T1000 (cell line): ENCODE results near the gene CDH4.

Experiments
- DNase-seq: peaks from one replicate; lab custom pipeline; 2025; ENCODE audit warnings: mixed read lengths; lab: John Stamatoyannopoulos, UW

Gene CDH4

DNA sequence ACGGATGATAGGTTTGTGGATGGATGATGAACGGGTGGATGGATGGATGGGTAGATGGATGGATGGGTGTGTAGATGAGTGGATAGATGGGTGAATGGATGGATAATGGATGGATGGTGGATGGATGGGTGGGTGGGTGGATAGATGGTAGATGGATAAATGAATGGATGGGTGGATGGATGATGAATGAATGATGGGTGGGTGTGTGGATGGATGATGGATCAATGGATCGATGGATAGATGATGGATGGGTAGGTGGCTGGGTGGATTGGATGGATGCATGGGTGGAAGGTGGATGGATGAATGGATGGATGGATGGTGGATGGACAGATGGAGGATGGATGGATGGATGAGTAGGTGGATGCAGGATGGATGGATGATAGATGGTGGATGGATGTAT is 419.5 kb downstream of the CDH4 start:
- DNase-seq: no peak

DNA sequence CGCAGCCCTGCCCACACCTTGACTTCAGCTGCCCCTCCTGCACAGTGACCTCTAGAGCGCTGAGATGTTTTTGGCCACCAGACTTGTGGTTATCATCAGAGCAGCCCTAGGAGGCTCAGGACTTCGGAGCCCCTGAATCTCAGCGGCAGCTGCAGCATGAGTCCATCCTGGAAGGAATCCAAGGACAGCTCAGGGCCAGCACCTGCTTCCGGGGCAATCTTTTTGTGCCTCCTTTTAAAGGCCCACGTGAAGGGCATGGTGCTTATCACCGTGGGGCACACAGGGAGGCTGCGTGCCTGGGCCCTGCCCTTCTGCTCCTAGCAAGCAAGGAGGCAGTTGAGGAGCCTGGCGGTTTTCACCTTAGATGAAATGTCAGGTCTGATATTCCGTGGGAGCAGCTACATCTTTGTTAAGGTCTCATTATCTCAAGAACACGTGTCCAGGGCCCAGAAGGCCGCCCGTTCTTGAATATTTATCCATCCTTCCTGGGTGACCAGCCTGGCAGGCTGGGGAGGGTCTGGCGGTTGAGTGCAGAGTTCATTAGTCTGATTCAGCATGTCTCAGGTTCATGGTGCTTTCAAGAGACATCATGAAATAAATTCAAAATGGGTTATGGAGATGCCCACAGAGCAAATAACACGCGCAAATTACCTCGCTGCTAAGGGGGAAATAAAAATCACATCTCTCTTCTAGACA is 421.2 kb downstream of the CDH4 start:
- DNase-seq: no peak

DNA sequence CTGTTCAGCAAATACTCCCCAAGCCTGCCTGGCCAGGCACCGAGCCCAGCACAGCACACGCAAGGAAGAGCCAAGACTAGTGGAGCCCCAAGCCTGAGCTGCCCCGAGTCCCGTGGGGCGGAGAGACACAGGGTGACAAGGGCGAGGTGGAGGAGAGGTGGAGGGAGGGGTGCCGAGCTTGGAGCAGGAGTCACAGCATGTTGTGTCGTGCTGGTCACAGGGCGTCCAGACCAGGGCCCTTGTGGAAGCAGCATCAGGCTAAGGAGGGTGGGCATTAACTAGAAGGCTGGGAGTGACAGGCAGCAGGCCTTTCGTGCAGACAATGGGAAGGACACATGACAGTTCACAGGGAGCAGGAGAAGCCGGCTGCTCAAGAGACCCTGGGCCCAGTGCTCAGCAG is 422.1 kb downstream of the CDH4 start:
- no peak for DNase-seq

DNA sequence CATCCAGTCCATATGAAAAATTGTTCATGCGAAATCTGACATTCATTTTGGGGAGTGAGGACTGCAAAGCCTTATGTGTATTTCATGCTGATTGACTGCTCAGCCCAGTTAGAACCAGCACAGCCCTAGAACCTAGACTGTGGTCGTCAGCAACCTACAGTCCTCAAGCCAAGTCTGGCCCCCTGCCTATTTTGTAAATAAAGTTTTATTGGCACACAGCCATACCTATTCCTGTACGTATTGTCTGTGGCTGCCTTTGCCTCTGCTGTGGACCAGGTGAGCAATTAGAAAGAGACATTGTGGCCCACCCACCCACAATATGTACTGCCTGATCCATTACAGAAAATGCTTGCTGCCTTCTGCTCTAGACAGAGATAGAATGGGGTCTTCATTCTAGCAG is 422.6 kb downstream of the CDH4 start:
- no peak for DNase-seq

DNA sequence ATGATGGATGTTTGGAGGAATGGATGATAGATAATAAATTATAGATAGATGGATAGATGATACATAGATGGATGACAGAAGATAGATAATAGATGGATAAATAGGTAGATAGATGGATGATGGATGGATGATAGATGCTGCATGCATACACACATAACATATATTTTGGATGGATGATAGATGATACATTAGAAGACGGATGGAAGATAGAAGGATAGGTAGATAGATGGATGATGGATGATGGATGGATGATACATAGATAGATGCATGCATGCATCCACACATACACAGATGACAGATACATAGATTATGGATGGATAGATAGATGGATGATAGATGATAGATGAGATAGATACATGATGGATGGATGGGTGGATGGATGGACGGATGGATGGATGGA is 425.9 kb downstream of the CDH4 start:
- no peak for DNase-seq

DNA sequence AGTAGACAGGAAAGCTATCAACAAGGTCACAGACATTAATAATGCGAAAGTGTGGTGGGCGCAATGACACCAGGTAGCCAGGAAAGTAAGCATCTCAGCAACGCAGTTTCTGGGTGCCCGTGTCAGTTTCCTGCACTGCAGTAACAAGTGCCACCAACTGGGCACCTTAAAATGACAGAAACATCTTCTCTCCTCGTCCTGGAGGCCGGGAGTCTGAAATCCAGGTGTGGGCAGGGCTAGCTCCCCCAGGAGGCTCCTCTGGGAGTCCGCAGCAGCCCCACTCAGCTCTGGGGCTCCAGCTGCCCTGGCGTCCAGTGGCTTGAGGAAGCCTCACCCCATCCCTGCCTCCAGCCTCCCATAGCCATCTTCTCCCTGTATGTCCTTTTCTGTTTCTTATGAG is 426.4 kb downstream of the CDH4 start:
- no peak for DNase-seq

DNA sequence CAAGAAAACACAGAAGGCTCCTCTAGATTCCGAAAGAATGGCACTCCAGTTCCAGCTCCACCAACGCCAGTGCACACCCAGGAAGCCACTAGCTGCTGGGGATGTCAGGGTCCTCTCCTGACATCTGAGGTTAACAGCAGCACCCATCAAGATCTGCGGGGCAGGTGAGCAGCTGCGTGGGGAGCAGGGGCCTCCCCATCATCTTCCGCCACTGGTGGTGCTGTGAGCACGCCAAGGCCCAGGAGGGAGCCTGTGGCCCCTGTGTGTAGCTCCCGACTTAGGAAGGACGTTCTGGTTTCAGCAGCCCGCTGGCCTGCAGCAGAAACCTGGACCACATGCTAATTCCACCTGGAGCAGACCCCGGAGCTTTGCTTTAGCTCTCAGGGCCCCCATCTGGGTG is 427.4 kb downstream of the CDH4 start:
- no peak for DNase-seq

DNA sequence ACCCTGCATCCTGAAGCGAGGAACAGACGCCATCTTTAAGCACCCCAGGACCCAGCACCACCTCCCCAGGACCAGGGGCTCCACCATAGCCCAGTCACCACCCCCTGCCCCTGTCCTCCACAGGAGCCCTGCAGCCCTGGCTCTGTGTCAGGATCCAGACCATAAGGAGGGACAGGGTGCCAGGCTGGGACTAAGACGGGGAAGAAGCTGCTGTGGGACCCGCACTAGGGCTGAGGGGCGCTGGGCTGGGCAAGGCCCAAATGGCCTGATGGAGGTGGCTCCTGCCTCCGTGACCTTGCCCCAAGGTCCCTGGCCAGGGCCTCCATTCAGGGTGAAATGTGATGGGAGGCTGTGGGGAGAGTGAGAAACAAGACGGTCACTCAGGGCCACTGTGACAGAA is 428.0 kb downstream of the CDH4 start:
- no peak for DNase-seq

DNA sequence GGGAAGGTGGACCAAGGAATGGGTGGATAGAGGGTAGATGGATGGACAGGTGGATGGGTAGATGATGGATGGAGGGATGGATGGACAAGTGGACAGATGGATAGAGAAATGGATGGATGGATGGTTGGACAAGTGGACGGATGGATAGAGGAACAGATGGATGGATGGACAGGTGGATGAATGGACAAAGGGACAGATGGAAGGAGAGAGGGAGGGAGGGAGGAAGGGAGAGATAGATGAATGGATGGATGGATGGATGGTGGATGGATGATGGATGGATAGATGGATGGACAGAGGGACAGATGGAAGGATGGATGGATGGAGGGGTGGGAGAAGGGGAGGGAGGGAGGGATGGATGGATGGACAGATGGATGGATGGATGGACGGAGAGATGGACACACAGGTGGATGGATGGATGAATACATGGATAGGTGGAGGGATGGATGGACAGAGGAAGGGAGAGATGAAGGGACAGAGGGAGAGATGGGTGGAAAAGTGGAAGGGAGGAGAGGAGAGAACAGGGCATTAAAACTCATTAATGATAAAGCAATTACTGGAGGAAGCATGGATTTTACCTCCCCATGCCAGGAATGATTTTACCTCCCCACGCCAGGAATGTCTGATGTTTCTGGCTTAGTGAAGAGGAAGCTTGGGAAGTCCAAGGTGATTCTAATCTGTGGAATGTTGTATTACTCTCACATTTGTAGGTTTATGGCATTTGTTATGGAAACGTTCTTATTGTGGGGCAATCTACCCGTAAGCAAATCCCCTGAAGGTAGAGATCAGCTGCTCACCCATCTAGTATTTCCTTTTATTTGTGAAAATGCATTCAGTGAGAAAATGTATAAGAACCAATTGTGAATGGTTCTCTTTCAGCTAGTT is 430.3 kb downstream of the CDH4 start:
- DNase-seq: no peak

DNA sequence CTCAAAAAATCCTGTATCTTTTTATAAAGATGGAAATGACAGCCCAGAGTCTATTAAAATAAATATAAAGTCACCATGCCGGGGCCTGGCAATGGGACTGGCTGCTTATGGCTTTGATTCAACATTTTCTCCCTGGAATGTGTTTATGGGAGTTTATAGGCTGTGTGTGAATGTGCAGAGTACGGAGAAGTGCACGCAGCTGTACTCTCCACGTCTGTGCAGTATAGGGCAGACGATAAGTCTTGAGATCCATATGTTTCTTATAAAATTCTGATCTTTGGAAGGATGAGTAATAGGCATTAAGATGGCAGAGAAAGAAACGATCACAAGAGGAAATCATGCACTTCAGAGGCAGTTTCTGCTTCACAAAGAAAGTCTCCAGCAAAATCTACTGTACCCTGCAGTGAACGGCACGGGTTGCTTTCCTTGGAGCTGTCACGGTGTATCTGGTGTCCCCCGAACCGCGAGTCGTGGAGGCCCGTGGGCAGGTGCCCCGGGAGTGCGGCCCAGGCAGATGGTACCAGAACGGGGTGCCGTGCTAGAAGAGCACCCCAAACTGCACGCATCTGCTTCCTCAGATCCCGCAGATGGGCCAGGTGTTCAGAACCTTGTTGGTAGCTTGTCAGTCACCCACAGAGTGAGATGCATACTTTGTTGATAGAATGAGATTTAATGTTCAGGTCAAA is 431.1 kb downstream of the CDH4 start:
- no peak for DNase-seq

DNA sequence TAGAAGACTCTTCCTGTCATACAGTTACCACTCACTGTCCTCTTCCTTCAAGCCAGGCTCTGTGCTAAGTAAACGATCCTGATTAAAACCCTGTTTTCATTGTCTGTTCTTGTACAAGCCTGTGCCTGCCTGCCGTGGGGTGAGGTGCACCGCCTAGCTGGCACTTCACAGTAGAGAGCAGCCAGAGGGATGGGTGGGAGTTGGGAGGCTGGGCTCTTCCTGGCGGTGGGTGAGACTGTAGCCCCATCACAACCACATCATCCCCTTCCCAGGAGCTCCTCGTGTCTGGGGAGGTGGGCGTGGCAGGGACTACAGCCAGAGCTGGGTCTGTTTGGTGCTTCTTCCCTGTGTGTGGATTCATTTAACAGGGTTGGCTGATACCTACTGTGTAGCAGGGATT is 431.7 kb downstream of the CDH4 start:
- no peak for DNase-seq

DNA sequence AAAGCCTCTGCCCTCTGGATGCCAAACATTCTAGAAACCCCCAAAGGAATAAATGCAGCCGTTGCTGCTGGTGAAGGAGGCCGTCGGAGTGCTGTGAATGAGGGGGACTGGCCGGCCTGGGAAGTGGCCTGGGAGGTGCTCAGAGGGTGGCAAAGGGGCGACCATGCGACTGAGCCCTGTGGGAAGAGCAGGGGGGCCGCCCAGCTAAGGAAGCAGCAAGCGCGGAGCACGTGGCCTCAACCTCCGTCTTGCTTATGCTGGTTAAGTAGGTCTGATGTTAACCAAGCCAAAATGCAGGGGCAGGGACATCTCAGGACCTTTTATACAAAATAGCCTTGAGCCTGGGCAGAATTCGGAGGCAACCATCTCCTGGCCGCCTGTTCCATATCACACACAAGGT is 432.1 kb downstream of the CDH4 start:
- DNase-seq: no peak

DNA sequence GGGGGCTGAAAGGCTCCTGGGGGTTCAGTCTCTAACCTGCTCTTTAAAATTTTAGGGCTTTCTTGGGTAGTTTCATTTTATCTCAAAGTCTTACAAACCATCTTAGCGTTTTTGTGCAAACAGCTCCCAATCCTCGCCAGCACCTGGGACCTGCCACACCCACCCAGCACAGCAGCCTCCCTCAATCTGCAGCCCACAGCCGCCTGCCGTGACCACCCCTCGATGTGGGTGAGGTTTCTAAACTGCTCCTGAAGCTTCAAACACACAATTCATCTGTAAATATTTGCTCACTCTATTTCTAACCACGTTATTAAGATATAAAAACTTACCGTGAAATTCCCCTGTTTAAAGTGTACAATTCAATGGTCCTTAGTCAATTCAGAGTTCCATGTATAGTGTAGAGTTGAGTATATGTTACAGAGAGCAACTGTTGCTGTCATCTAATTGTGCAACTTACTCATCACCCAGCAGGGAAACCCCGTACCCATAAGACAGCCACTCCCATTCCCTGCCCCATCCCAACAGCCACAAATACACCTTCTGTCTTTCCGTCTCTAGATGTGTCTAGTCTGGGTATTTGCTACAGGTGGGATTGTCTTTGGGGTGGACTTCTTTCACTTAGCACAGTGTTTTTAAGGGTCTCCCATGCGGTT is 432.6 kb downstream of the CDH4 start:
- no peak for DNase-seq

DNA sequence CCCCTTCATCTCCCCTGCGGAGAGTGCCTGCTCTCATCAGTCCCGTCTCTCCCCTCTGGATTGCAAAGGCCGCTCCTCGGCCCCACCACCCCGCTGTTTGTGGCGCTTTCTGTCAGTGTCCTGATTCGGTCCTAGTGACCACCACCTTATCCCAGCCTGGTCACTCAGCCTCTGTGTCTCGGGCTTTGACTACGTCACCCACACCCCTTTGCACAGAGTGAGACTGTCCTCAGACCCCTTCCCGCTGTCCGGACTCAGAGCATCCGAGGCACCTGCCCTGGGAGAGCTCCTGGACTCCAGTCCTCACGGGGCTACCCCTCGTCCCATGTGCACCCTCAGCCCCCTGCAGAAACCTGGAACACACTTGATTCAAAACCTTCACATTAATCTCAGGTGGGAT is 433.4 kb downstream of the CDH4 start:
- no peak for DNase-seq

DNA sequence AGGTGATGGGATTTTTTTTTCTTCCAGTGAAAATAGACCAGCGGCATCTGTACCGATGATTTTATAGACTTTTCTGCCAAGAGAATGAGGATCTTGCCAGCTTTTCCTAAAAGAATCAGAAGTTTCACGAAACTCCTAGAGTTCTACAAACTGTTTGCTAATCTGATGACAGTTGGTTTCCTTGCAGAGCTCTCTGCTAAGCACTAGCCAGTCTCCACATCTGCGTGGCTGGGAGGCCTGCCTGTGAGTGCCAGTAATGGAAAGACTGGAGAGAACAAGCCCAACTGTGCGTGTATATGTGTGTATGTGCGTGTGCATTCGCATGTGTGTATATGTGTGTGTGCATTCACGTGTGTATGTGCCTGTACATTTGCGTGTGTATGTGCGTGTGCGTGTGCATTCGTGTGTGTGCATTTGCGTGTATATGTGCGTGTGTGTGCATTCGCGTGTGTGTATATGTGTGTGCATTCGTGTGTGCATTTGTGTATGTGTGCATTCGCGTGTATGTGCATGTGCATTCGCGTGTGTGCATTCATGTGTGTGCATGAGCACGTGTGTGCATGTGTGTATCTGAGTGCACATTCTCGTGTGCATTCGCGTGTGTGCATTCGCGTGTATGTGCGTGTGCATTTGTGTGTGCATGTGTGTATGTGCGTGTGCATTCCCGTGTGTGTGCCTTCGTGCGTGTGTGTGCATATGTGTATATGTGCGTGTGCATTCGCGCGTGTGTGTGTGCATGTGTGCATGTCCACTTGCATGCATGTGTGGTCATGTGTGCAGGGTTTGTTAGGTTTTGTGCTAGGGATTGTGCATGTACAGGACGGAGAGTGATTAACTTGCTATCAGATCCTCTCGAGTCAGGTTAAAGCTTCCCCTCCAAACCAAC is 434.2 kb downstream of the CDH4 start:
- DNase-seq: no peak

DNA sequence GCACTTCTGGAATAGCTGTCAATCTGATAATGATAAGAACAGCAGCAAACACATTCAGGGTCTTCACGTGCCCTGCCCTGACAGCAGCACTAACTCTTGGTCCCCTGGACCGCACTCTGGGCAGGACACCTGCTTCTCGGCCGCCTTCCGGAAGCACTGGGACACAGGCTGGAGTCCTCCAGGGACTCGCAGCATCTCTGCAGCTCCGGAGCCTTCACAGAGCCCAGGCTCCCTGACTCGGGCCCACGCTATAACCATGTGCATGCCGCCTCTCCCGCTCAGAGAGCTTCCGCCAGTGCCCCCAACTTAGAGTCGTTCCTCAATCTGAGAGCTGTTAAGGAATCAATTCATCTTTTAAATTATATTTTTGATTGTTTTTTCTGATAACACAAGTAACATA is 436.4 kb downstream of the CDH4 start:
- no peak for DNase-seq

DNA sequence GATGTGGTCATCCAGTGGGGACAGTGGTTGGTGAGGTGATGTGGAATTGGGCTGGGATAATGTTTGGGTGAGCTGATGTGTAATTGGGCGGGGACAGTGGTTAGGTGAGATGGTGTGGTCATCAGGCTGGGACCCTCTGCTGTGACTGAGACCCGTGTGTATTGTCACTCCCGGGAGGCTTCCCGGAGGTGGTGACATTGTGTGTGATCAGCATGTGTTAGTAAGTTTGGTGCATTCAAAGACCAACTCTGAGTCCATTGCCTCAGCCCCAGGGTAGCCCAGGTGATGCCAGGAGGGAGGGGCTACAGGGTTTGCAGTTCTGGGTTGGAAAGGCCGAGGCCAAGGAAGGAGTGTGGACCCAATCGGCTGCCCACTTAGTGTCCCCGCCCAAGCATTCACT is 438.1 kb downstream of the CDH4 start:
- no peak for DNase-seq

DNA sequence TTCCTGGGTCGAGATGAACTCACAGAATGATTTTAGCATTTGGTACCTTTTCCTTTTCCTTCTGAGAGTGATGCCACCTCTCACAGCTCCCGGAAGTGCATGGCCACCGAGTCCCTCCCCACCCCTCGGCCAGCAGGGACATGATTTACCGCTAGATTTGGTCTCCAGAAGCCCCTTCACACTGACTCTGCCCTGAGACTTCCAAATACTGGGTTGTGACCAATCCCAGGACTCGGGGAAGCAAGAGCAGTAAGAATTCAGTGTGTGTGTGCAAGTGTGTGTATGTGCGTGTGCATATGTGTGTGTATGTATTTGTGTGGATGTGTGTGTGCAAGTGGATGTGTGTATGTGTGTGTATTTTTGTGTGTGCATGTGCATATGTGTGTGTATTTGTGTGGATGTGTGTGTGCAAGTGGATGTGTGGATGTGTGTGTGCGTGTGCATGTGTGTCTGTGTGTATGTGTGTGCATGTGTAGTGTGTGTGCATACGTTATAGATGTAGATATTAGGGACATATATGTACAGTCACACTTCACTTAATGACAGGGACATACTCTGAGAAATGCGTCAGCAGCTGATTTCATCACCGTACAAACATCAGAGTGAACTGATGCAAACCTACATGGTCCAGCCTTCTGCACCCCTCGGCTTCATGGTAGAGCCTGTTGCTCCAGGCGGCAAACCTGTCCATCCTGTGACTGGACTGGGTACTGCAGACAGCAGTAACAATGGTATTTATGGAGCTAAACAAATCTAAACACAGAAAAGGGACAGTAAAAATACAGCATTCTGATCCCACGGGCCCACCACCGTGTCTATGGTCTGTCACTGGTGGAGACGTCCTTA is 439.2 kb downstream of the CDH4 start:
- DNase-seq: no peak

DNA sequence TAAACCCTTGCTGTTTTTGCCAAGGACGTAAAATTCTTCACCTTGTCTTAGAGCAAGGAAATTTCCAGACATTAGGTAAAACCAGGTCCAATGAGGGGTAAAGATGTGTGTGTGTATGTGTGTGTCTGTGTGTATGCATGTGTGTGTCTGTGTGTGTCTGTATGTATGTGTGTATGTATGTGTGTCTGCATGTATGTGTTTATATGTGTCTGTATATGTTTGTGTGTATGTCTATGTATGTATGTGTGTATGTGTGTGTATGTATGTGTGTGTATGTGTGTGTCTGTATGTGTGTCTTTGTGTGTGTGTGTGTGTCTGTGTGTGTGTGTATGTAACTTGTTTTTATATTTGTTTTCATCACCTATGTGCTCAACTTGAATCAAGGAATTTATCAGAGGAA is 439.9 kb downstream of the CDH4 start:
- DNase-seq: no peak

DNA sequence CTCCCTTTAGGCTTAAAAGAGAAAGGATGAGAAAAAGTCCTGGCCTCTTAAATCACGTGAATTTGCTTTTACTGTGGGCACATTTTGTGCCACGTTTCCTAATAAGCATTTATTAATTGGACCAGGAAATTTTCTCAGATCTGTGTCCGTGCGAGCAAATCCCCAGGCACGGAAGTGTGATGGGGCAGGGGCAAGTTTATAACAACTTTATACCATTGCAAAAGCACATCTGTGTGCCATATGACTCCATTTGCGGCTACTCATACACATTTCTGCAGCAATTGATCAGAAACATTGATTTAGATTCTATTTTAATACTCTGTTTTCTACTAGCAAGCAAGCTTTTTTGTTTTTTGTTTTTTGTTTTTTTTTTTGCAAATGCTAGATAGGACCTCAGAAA is 440.4 kb downstream of the CDH4 start:
- DNase-seq: no peak
